ENCODE results near the gene COMMD10. TPM values are rescaled to one million over a fixed set of nuclear protein-coding genes. Genes with fewer than 3 reads are reported as not detected.

COMMD10 gene
- total and polyA plus RNA-seq, 2 donors (not counting 1 experiment from before 2014, with no cell fraction given): 19.8 to 48.7 TPM

DNA sequence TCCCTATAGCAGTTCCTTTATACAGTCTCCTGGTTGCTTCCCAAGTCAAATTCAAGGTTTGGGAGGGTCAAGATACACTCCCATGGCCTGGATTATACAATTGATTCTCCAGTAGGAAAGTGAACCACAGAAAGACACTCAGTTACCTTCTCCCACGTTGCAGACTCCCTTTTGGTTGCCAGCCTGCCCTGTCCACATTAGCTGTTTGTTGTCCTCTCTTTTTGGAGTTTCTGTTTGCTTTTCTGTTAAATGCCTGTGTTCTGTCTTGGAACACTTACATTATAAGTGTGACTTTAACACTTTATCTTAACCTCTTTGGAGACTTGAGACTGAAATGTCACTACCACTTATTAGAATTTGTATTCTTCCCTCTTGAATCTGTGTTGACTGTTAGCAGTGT, 30.3 kb downstream of the COMMD10 start:
- peaks cover 6% of the 10 kb centered on the region for H3K4me1 Mint-ChIP-seq
- ChIA-PET POLR2A (no interaction called here), CTCF (no interaction called here)
- no peaks in the 10 kb centered on the region for H3K27me3 ChIP-seq (replicated peaks in 1 of 4; ENCODE audit: control extremely low read depth in 1 of 4, control insufficient read depth in 3 of 4, insufficient read depth in 4 of 4, low read length in 3 of 4)
- ATAC-seq (ENCODE audit: low read depth) (no peak), DNase-seq (no peak)
- intact Hi-C loops (cut with micrococcal nuclease): no loop called here
- peaks cover 29% of the 10 kb centered on the region for H3K79me2 ChIP-seq (ENCODE audit: control insufficient read depth, insufficient read depth, low read length)
- no peak overlapping the region for H3K4me3 ChIP-seq (ENCODE audit: control extremely low read depth in 1 of 5, extremely low read depth in 1 of 5, insufficient read depth in 1 of 5, low read depth in 2 of 5, low read length in 4 of 5)
- no peak overlapping the region for H3K27ac Mint-ChIP-seq
- H2AFZ ChIP-seq (ENCODE audit: insufficient read depth, low read depth, low read length, poor library complexity, severe bottlenecking): no peak overlapping the region
- WGBS (ENCODE audit: insufficient coverage): no CpG with 5 or more reads among the region's 1 CpG
- no peak overlapping the region for H3K27ac ChIP-seq (ENCODE audit: low read length in 2 of 2)
- H3K27me3 Mint-ChIP-seq: no peaks in the 10 kb centered on the region
- TF ChIP-seq, protein P1, sequence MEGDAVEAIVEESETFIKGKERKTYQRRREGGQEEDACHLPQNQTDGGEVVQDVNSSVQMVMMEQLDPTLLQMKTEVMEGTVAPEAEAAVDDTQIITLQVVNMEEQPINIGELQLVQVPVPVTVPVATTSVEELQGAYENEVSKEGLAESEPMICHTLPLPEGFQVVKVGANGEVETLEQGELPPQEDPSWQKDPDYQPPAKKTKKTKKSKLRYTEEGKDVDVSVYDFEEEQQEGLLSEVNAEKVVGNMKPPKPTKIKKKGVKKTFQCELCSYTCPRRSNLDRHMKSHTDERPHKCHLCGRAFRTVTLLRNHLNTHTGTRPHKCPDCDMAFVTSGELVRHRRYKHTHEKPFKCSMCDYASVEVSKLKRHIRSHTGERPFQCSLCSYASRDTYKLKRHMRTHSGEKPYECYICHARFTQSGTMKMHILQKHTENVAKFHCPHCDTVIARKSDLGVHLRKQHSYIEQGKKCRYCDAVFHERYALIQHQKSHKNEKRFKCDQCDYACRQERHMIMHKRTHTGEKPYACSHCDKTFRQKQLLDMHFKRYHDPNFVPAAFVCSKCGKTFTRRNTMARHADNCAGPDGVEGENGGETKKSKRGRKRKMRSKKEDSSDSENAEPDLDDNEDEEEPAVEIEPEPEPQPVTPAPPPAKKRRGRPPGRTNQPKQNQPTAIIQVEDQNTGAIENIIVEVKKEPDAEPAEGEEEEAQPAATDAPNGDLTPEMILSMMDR (IDR thresholded peaks at IDR 0.05): no peak
- no peak for TF ChIP-seq EZH2 (IDR thresholded peaks at IDR 0.05; ENCODE audit: borderline replicate concordance, insufficient read depth, low read depth, low read length, poor library complexity, severe bottlenecking)
- H3K9ac ChIP-seq (ENCODE audit: low read length): no peak overlapping the region
- H3K4me1 ChIP-seq (ENCODE audit: control insufficient read depth in 2 of 2, insufficient read depth in 2 of 2, low read length in 2 of 2): no peaks in the 10 kb centered on the region
- peaks cover 0 to 4% of the 10 kb centered on the region in 2 experiments for H3K36me3 ChIP-seq (replicated peaks in 1 of 2; ENCODE audit: control extremely low read depth in 1 of 2, control insufficient read depth in 1 of 2, extremely low read depth in 1 of 2, insufficient read depth in 2 of 2, low read length in 1 of 2)
- no peak overlapping the region for H3K4me2 ChIP-seq (replicated peaks; ENCODE audit: low read depth, low read length, poor library complexity, severe bottlenecking)
- H3K9me3 Mint-ChIP-seq (ENCODE audit: insufficient read depth): peaks cover 23% of the 10 kb centered on the region
- H3K4me3 Mint-ChIP-seq: no peak overlapping the region
- H4K20me1 ChIP-seq (ENCODE audit: control insufficient read depth, insufficient read depth, low read length, poor library complexity, severe bottlenecking): peaks cover 17% of the 10 kb centered on the region
- H3K9me3 ChIP-seq (ENCODE audit: control extremely low read depth in 1 of 3, control insufficient read depth in 2 of 3, insufficient read depth in 1 of 3, low read length in 2 of 3): peaks cover 7 to 25% (median 22%) of the 10 kb centered on the region in 3 donors

DNA sequence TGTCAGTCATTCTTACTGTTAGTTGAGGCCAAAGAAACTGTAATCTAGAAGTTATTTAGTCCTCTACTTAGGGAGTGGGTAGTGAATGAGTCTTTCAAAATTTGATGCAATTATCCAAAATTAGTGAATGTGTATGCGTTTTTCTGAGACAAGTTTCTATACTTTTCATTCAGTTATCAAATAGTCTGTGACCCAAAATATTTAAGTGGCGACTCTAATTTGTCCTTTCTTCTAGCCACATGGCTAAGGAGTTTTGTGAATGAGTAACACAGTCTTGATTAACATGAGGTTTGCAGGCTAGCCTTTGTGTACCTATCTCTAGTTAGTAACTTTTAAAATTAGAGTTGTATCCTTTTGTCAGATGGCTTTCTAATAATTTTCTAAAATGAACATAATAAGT, 45.6 kb downstream of the COMMD10 start:
- Histone ChIP-seq H3K4me2 (replicated peaks; ENCODE audit: low read depth, low read length, poor library complexity, severe bottlenecking) (no peak overlapping the region), H3K9me3 (ENCODE audit: control extremely low read depth in 1 of 3, control insufficient read depth in 2 of 3, insufficient read depth in 1 of 3, low read length in 2 of 3) (no peaks in the 10 kb centered on the region), H3K36me3 (replicated peaks in 1 of 2; ENCODE audit: control extremely low read depth in 1 of 2, control insufficient read depth in 1 of 2, extremely low read depth in 1 of 2, insufficient read depth in 2 of 2, low read length in 1 of 2) (no peaks in the 10 kb centered on the region), H3K27ac (ENCODE audit: low read length in 2 of 2) (no peak overlapping the region), H3K4me3 (ENCODE audit: control extremely low read depth in 1 of 5, extremely low read depth in 1 of 5, insufficient read depth in 1 of 5, low read depth in 2 of 5, low read length in 4 of 5) (no peak overlapping the region), H2AFZ (ENCODE audit: insufficient read depth, low read depth, low read length, poor library complexity, severe bottlenecking) (no peak overlapping the region), H3K9ac (ENCODE audit: low read length) (no peak overlapping the region), H3K27me3 (replicated peaks in 1 of 4; ENCODE audit: control extremely low read depth in 1 of 4, control insufficient read depth in 3 of 4, insufficient read depth in 4 of 4, low read length in 3 of 4) (no peaks in the 10 kb centered on the region), H4K20me1 (ENCODE audit: control insufficient read depth, insufficient read depth, low read length, poor library complexity, severe bottlenecking) (no peaks in the 10 kb centered on the region), H3K79me2 (ENCODE audit: control insufficient read depth, insufficient read depth, low read length) (no peaks in the 10 kb centered on the region), H3K4me1 (ENCODE audit: control insufficient read depth in 2 of 2, insufficient read depth in 2 of 2, low read length in 2 of 2) (peaks cover 0 to 4% of the 10 kb centered on the region in 2 donors)
- intact Hi-C loops (cut with micrococcal nuclease): loop anchor here (10.0 kb wide), 1 partner anchor 1324 kb away; no protein-coding TSS in a partner anchor
- WGBS (ENCODE audit: insufficient coverage): no CpG with 5 or more reads among the region's 2 CpGs
- H3K27ac Mint-ChIP-seq: no peak overlapping the region
- TF ChIP-seq, protein P1 (IDR thresholded peaks at IDR 0.05): no peak
- no peak for TF ChIP-seq EZH2 (IDR thresholded peaks at IDR 0.05; ENCODE audit: borderline replicate concordance, insufficient read depth, low read depth, low read length, poor library complexity, severe bottlenecking)
- ChIA-PET CTCF (no interaction called here), POLR2A (no interaction called here)
- ATAC-seq (ENCODE audit: low read depth) (no peak), DNase-seq (no peak)
- no peaks in the 10 kb centered on the region for H3K27me3 Mint-ChIP-seq
- H3K4me3 Mint-ChIP-seq: no peak overlapping the region
- peaks cover 6% of the 10 kb centered on the region for H3K4me1 Mint-ChIP-seq
- no peaks in the 10 kb centered on the region for H3K9me3 Mint-ChIP-seq (ENCODE audit: insufficient read depth)
